ENCODE measurements around the gene MZT2A. TPM values are rescaled to one million over a fixed set of nuclear protein-coding genes. Genes with fewer than 3 reads are reported as not detected.
A peak's percentile ranks its signal among the peaks of the same experiment; 100 is the strongest.
"Not testable (repeated sequence)": the region's sequence is repeated elsewhere in the genome, so short reads cannot be mapped to it uniquely, and the experiment has no call there.

Gene MZT2A
- total RNA-seq, 1 experiment from 2014 or later: 162 TPM

GRCh38 chr2:131478850-131479461, 13.2 kb downstream of the MZT2A start:
- H3K4me1 Mint-ChIP-seq; H3K27ac Mint-ChIP-seq; H3K4me3 Mint-ChIP-seq; CTCF ChIA-PET; DNase-seq (ENCODE audit: low spot score); H3K36me3 Mint-ChIP-seq; H3K27me3 Mint-ChIP-seq (ENCODE audit: low read depth); ATAC-seq; POLR2A ChIA-PET; H3K9me3 Mint-ChIP-seq: not testable (repeated sequence)

GRCh38 chr2:131478074-131478849, 13.9 kb downstream of the MZT2A start:
- H3K36me3 Mint-ChIP-seq; H3K9me3 Mint-ChIP-seq; H3K27me3 Mint-ChIP-seq (ENCODE audit: low read depth); DNase-seq (ENCODE audit: low spot score); H3K27ac Mint-ChIP-seq; CTCF ChIA-PET; POLR2A ChIA-PET; ATAC-seq; H3K4me3 Mint-ChIP-seq; H3K4me1 Mint-ChIP-seq: not testable (repeated sequence)

- H3K27ac Mint-ChIP-seq, POLR2A ChIA-PET: not testable (repeated sequence)
Observed at GRCh38 chr2:131477227-131477626, 15.0 kb downstream of the MZT2A start.

GRCh38 chr2:131476363-131476762, 15.8 kb downstream of the MZT2A start:
- H3K4me1 Mint-ChIP-seq; CTCF ChIA-PET; H3K27me3 Mint-ChIP-seq (ENCODE audit: low read depth); POLR2A ChIA-PET; H3K27ac Mint-ChIP-seq; DNase-seq (ENCODE audit: low spot score); H3K36me3 Mint-ChIP-seq; H3K9me3 Mint-ChIP-seq; H3K4me3 Mint-ChIP-seq; ATAC-seq: not testable (repeated sequence)

More at GRCh38 chr2:131477227-131477626, 15.0 kb downstream of the MZT2A start:
- CTCF ChIA-PET; H3K27me3 Mint-ChIP-seq (ENCODE audit: low read depth); H3K9me3 Mint-ChIP-seq; H3K4me3 Mint-ChIP-seq; H3K4me1 Mint-ChIP-seq; ATAC-seq; DNase-seq (ENCODE audit: low spot score); H3K36me3 Mint-ChIP-seq: not testable (repeated sequence)

- ATAC-seq: peak; percentile 74
- H3K27ac Mint-ChIP-seq: no peak within 1 kb of the TSS
- no peak within 1 kb of the TSS for H3K4me3 Mint-ChIP-seq
- ChIA-PET CTCF (no interaction called here), POLR2A (no interaction called here)
- H3K4me1 Mint-ChIP-seq: no peaks in the 10 kb centered on the region
- TF ChIP-seq ZNF512 (CRISPR knock-in tag; IDR thresholded peaks at IDR 0.05; ENCODE audit: borderline replicate concordance) (no peak), ZBTB21 (CRISPR knock-in tag; IDR thresholded peaks at IDR 0.05; ENCODE audit: borderline replicate concordance) (no peak), E2F4 (CRISPR knock-in tag; IDR thresholded peaks at IDR 0.05; ENCODE audit: borderline replicate concordance, low read depth) (no peak), NR2C2 (CRISPR knock-in tag; IDR thresholded peaks at IDR 0.05) (no peak), NFYB (CRISPR knock-in tag; conservative IDR thresholded peaks at IDR 0.05; ENCODE audit: low read depth) (peak; percentile 40; the same call in 1 of the 2 replicates), ZNF138 (CRISPR knock-in tag; conservative IDR thresholded peaks at IDR 0.05) (no peak), MLX (CRISPR knock-in tag; IDR thresholded peaks at IDR 0.05) (no peak)
- no peaks in the 10 kb centered on the region for H3K36me3 Mint-ChIP-seq
- H3K9me3 Mint-ChIP-seq: no peaks in the 10 kb centered on the region
- no peak for DNase-seq (ENCODE audit: low spot score)
- H3K27me3 Mint-ChIP-seq (ENCODE audit: low read depth): no peaks in the 10 kb centered on the region; the same call in 1 of the 2 replicates
Observed at GRCh38 chr2:131475831-131476230, 16.4 kb downstream of the MZT2A start, which contains the start of gene TUBA3D. Gene TUBA3D (plus strand): TSS chr2:131476119. CDS start chr2:131476200, 81 bp downstream.

- H3K9me3 Mint-ChIP-seq; H3K27ac Mint-ChIP-seq; DNase-seq (ENCODE audit: low spot score); H3K36me3 Mint-ChIP-seq; ATAC-seq; H3K27me3 Mint-ChIP-seq (ENCODE audit: low read depth); H3K4me1 Mint-ChIP-seq; POLR2A ChIA-PET; CTCF ChIA-PET; H3K4me3 Mint-ChIP-seq: not testable (repeated sequence)
Observed at GRCh38 chr2:131473266-131473665, 18.9 kb downstream of the MZT2A start.

GRCh38 chr2:131471624-131472023, 20.6 kb downstream of the MZT2A start:
- H3K36me3 Mint-ChIP-seq, POLR2A ChIA-PET: not testable (repeated sequence)

GRCh38 chr2:131470944-131471343, 21.3 kb downstream of the MZT2A start:
- H3K27me3 Mint-ChIP-seq (ENCODE audit: low read depth); ATAC-seq; CTCF ChIA-PET: not testable (repeated sequence)

More at GRCh38 chr2:131471624-131472023, 20.6 kb downstream of the MZT2A start:
- H3K27ac Mint-ChIP-seq; DNase-seq (ENCODE audit: low spot score); H3K27me3 Mint-ChIP-seq (ENCODE audit: low read depth); H3K9me3 Mint-ChIP-seq; ATAC-seq; H3K4me3 Mint-ChIP-seq; H3K4me1 Mint-ChIP-seq; CTCF ChIA-PET: not testable (repeated sequence)

GRCh38 chr2:131467722-131468121, 24.5 kb downstream of the MZT2A start:
- H3K4me3 Mint-ChIP-seq; POLR2A ChIA-PET; DNase-seq (ENCODE audit: low spot score); H3K9me3 Mint-ChIP-seq; ATAC-seq; H3K4me1 Mint-ChIP-seq; H3K36me3 Mint-ChIP-seq; H3K27me3 Mint-ChIP-seq (ENCODE audit: low read depth); H3K27ac Mint-ChIP-seq: not testable (repeated sequence)
- CTCF ChIA-PET: interaction anchor here (0.7 kb wide), 1 partner anchor 13 kb away, joined by 5 read pairs; no protein-coding TSS in a partner anchor

More at GRCh38 chr2:131470944-131471343, 21.3 kb downstream of the MZT2A start:
- H3K4me1 Mint-ChIP-seq; H3K4me3 Mint-ChIP-seq; DNase-seq (ENCODE audit: low spot score); H3K9me3 Mint-ChIP-seq; H3K27ac Mint-ChIP-seq; H3K36me3 Mint-ChIP-seq; POLR2A ChIA-PET: not testable (repeated sequence)
